Muscle of arm (tissue), 12 donors: ENCODE measurements around the gene HDAC5. TPM values are rescaled to one million over a fixed set of nuclear protein-coding genes. Genes with fewer than 3 reads are reported as not detected.

ENCODE experiments used
- DNase-seq: peaks from one replicate; pipeline ENCODE4 v3.0.0-alpha.2; 2013
- polyA plus RNA-seq, 12 donors: library from polyadenylated mRNA; unstranded; fragments of 120-200 nt; gene quantifications; one replicate each; pipeline ENCODE4 v1.2.1, GENCODE V29; 2013; ENCODE audit not compliant: insufficient read length in 12 of 12

HDAC5 gene
- polyA plus RNA-seq, 12 donors, result 42.1 to 70.6 (median 50.0) TPM; not detected in 1

DNA sequence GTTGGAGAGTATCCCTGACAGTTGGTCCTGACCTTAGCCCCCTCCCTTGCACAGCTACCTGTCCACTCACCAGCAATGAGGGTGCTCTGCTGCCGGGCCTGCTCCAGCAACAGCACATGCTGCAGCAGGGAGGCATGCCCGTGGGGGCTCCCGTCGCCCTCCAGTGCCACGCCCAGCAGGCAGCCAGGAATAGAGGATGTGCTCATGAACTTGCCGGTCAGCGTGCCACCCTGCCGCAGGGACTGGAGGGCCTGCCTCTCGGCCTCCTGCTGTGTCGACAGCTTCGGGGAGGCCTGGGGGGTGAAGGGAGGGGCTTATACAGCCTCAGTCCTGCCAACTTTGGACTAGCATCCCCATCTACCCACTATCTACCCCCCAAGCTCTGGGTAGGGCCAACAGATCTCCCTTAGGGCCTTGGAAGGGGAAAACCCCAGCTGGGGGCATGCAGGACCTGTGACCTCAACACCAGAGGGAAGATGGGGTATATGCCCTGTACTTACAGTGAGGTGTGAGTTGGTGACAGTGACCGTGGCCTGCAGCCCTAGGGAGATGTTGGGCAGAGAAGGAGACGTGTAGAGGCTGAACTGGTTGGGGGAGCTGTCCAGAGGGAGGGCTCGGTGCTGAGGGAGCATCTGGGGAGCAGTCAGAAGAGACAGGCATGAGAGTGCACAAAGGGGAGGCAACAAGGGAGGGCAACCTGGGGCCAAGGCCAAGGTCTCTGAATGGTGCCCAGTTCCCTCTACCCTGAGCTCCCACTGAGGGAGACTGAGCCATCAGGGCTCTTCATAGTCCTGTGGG, 32.0 kb downstream of the HDAC5 start:
- no peak for DNase-seq

- no peak for DNase-seq
Measured at GRCh38 chr17:44088254-44088653, 35.2 kb downstream of the HDAC5 start.

- no peak for DNase-seq
Measured at GRCh38 chr17:44087319-44087718, 36.1 kb downstream of the HDAC5 start.

- DNase-seq, result no peak
Measured at GRCh38 chr17:44086364-44087311, 36.8 kb downstream of the HDAC5 start.

DNA sequence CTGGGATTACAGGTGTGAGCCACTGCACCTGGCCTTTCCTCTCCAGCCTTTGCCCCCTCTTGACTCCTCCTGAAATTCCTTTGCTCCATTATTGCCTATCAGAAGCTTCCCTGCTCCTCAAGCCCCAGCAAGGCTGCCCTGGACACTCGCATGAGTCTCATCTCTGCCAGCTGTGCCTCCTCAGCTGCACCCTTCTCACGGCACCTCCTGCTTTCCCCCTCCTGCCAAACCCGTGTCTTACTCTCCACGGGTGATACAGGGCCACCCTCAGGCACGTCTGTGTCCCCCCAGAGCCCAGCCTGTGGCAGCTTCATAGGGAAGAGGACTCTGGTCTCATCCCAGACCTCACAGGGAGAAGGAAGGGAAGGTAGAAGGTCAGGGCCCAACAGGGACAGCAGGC, 37.5 kb downstream of the HDAC5 start:
- DNase-seq, result no peak

DNA sequence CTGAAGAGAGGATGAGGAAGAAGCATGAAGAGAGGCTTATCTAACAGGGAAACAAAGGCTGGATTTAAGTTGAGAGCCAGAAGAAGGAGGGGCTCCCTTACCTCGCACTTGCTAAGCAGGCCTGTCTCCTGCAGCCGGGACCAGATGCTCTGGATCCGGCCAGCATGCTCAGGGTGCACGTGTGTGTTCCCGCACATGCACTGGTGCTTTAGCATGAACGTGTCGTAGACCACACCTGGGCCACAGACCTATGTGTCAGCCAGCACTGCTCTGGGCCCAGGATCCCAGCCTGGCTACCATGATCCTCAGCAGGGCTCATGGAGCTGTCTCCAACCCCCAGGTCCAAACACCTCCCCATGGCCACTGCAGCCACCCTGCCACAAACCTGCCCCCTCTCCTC, 38.5 kb downstream of the HDAC5 start:
- no peak for DNase-seq

- no peak for DNase-seq
Measured at GRCh38 chr17:44084131-44084538, 39.3 kb downstream of the HDAC5 start.

DNA sequence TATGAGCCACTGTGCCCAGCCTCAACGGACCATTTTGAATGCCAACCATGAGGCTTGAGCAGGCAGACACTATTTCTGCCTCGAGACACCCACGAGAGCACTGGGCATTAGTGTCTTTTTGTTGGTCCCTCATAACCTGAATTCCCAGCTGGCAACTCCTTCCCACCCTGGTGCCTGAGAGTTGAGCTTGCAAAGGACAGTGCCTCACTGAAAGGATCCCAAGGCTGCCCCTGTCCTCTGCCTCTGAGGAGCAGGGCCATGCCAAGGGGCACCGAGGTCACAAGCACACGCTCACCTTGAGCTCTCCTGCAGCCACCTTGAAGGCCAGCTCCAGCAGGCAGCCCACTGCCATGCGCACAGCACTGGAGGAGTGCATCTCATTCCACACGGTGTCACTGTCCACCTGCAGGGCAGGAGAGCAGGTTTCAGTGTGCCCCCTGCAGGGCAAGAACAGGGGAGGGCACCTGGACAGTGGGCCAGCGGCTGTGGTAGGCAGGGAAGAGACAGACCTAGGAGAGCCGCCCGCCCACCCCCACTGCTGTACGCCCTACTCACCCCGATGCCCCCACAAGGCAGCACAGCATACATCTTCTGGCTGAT, 40.1 kb downstream of the HDAC5 start:
- DNase-seq, result no peak

- DNase-seq, result no peak
Measured at GRCh38 chr17:44082256-44082927, 41.0 kb downstream of the HDAC5 start.

DNA sequence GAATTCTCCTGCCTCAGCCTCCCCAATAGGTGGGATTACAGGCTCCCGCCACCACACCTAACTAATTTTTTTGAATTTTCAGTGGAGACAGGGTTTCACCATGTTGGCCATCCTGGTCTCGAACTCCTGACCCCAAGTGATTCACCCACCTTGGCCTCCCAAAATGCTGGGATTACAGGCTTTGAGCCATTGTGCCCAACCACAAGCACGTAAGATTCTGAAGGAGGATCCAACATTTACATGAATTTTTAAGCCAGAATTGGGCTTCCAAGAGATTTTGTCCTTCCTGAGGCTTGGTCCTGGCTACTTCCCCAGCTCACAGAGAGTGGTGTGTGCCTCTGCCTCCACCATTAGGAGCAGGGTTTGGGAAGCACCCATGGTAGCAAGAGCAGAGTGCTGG, 41.8 kb downstream of the HDAC5 start:
- DNase-seq, result no peak

GRCh38 chr17:44079877-44080821, 43.3 kb downstream of the HDAC5 start:
- no peak for DNase-seq

GRCh38 chr17:44078412-44078811, 45.0 kb downstream of the HDAC5 start:
- DNase-seq, result no peak

DNA sequence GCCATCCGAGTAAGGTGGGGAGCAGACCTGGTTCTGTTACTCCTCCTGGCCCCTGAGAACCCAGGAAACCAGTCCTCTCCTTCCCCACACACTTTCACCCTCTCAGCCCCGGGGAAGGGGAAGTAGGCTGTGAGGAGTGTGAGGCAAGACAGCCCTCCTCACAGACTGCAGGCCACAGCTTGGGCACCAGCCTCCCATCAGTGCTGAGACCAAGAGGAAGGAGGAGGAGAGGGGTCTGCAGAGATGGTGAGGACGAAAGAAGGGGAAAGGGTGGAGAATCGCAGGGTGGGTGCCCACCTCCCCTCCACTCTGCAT, 45.9 kb downstream of the HDAC5 start:
- DNase-seq, result no peak

DNA sequence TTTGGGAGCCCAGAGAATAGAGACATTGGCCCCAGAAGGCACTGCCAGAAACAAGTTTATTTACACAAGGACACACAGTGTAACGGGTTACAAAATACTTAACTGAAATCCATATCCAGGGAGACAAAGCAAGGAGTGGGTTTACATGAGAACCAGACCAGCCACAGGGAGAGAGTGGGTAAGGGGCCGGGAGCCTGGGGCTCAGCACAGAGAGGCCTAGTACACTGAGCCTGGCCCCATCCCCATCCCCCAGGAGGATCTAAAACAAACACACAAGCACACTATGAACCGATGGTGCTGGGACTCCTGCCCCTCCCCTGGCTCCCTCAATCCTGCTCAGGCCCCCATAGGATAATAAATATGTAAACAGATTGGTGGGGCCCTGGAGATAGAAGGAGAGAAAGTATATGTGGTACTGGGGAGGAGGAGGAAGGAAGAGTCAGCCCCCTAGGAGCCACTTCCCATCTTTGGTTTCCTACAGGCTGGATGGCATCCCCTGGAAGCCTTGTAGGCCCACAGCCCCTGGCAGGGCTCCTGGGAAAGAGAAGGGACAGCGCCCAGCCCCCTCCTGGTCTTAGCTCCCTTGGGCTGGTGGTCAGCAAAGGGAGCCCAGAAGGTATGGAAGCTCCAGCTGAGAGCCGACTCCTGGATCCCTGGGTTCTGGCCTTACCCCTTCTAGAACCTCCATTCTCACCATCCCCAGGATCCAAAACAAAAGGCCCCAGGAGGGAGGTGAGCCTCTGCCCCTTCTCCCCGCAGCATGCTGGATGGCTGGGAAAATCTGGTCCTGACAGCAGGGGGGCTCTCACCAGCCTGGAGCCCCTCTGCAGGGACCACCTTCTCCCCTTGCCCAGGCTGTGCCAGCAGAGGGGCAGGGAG, 46.5 kb downstream of the HDAC5 start:
- DNase-seq, result no peak

DNA sequence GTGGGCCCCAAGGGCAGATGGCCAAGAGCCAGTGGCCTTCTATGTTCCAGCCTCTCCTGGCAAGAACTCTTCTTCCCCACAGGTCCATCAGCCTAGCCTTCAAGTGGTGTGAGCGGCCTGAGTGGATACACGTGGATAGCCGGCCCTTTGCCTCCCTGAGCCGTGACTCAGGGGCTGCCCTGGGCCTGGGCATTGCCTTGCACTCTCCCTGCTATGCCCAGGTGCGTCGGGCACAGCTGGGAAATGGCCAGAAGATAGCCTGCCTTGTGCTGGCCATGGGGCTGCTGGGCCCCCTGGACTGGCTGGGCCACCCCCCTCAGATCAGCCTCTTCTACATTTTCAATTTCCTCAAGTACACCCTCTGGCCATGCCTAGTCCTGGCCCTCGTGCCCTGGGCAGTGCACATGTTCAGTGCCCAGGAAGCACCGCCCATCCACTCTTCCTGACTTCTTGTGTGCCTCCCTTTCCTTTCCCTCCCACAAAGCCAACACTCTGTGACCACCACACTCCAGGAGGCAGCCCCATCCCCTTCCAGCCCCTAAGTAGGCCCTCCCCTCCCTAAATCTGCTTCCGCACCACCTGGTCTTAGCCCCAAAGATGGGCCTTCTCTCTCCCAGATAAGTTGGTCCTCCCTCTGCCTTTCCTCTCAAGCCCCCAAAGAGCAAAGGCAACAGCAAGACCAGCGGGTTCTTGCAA, 47.7 kb downstream of the HDAC5 start:
- DNase-seq, result no peak

DNA sequence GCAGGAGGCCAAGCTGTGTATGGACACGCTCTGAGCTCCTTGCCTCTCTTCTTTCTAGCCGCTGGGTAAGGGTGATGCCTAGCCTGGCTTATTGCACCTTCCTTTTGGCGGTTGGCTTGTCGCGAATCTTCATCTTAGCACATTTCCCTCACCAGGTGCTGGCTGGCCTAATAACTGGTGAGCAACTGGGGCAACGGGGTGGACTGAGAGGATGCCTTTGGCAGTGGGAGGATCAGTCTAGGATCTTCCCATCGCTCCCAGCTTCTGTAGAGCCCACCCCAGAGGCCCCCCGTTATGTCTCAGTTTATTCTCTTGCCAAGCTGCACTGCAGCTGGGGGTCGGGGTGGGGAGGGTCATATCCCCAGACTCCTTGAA, 48.5 kb downstream of the HDAC5 start:
- DNase-seq, result no peak

- DNase-seq, result no peak
Measured at GRCh38 chr17:44074231-44074910, 49.1 kb downstream of the HDAC5 start.

DNA sequence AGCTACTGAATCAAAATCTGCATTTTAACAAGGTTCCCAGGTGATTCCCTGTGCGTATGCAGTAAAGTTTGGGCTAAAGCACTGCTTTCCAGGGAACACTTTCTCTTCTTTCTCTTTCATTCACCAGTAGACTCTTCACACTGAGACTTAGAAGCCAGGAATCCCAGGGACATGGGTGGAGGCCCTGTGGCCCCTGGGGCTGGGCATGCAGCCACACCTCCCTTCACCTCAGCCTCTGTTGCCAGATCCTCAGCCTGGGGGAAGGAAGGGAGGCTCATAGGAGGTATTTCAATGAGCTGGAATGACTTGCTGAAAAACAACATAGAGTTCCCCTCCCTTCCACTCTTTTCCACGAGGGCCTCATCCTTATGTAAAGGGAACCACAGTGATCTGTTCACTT, 51.7 kb downstream of the HDAC5 start:
- DNase-seq, result no peak

DNA sequence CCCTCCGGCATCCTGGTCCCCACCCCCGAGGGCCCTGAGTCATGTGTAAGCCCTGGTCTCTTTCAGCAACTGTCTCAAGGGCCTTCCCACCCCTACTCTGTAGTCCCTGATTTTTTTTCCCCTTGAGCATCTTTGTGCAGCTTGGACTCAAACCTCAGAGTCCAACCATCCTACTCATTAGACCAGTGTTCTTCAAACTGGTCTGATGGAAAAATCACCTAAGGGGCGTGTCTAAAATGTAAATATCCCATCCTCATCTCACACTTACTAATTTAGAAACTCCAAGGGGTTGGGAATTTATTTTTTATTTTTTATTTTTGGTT, 52.3 kb downstream of the HDAC5 start:
- no peak for DNase-seq
